ENCODE results near the gene UBE2G2.

The UBE2G2 gene

GRCh38 chr21:44749759-44750674, 51.6 kb downstream of the UBE2G2 start:
- no peak for DNase-seq (ENCODE audit: low read depth)

- DNase-seq (ENCODE audit: low read depth): no peak
Observed at GRCh38 chr21:44749116-44749758, 52.4 kb downstream of the UBE2G2 start.

- no peak for DNase-seq (ENCODE audit: low read depth)
Observed at GRCh38 chr21:44748621-44749020, 53.0 kb downstream of the UBE2G2 start.

GRCh38 chr21:44742418-44743153, 59.0 kb downstream of the UBE2G2 start:
- no peak for DNase-seq (ENCODE audit: low read depth)

- no peak for DNase-seq (ENCODE audit: low read depth)
Observed at GRCh38 chr21:44741921-44742320, 59.7 kb downstream of the UBE2G2 start.

- no peak for DNase-seq (ENCODE audit: low read depth)
Observed at GRCh38 chr21:44740742-44741141, 60.9 kb downstream of the UBE2G2 start.

- no peak for DNase-seq (ENCODE audit: low read depth)
Observed at GRCh38 chr21:44739316-44739715, 62.3 kb downstream of the UBE2G2 start.

GRCh38 chr21:44738621-44739020, 63.0 kb downstream of the UBE2G2 start:
- DNase-seq (ENCODE audit: low read depth): no peak

GRCh38 chr21:44737706-44738354, 63.8 kb downstream of the UBE2G2 start:
- no peak for DNase-seq (ENCODE audit: low read depth)

- DNase-seq (ENCODE audit: low read depth): no peak
Observed at GRCh38 chr21:44736291-44737004, 65.2 kb downstream of the UBE2G2 start.

GRCh38 chr21:44735821-44736220, 65.8 kb downstream of the UBE2G2 start:
- no peak for DNase-seq (ENCODE audit: low read depth)

GRCh38 chr21:44734841-44735240, 66.8 kb downstream of the UBE2G2 start:
- no peak for DNase-seq (ENCODE audit: low read depth)

GRCh38 chr21:44734026-44734745, 67.4 kb downstream of the UBE2G2 start:
- DNase-seq (ENCODE audit: low read depth): no peak

- DNase-seq (ENCODE audit: low read depth): no peak
Observed at GRCh38 chr21:44732956-44733355, 68.7 kb downstream of the UBE2G2 start.

- DNase-seq (ENCODE audit: low read depth): no peak
Observed at GRCh38 chr21:44732263-44732662, 69.4 kb downstream of the UBE2G2 start.

- no peak for DNase-seq (ENCODE audit: low read depth)
Observed at GRCh38 chr21:44730951-44731579, 70.6 kb downstream of the UBE2G2 start.

GRCh38 chr21:44730028-44730395, 71.6 kb downstream of the UBE2G2 start:
- no peak for DNase-seq (ENCODE audit: low read depth)

GRCh38 chr21:44729336-44730027, 72.1 kb downstream of the UBE2G2 start:
- DNase-seq (ENCODE audit: low read depth): no peak

- no peak for DNase-seq (ENCODE audit: low read depth)
Observed at GRCh38 chr21:44728716-44729115, 72.9 kb downstream of the UBE2G2 start.

- no peak for DNase-seq (ENCODE audit: low read depth)
Observed at GRCh38 chr21:44727757-44728156, 73.9 kb downstream of the UBE2G2 start.

Measured in activated T-helper 9 cell treated with anti-CD3 and anti-CD28 coated beads, Interleukin-2, amount 50 U/mL, for 16 hours (primary cell).